Measurements from ENCODE around the gene LYSMD1.

Gene LYSMD1

DNA sequence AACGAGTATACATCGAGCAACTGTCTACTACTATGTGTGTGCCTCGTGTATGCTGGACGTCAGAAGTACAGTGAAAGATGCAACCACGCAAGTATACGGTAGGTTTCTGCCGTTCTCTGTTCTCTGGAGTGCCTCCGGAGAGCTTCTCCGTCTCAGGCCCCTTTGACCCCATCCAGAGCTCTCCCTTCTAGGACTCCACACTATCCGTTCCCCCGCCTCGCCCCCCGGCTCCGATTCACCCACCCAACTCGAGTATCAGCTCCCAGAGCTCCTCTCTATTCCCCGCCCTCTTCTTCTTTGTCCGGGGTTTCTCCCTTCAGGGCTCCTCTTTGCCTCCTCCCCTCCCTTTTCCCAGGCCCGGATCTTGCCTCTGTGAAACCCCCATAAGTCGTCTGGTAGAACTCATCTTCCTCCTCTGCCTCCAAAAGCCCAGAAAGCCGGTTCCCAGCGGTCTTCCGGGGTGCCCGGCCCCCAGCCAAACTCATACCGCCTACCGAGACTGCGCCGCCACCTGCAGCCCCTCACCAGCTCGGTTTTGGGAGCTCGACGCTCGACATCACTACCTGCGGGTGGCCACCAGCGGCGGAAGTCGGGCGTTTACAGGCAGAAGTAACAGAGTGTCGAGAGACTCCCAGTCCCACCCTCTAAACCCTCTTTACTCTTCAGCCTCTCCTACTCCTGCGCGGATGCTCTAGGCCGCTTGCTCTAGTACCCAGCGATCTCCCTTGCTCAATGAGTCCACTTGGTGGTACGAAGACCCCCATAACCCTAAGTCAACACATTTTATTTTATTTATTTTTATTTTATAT lies 24.1 kb upstream of the LYSMD1 start, which contains the start of gene VPS72:
TSS of gene VPS72 (minus strand) at position 561 of the 809 bp plus-strand sequence. CDS start at position 485, 76 bp downstream.
- Histone ChIP-seq H3K9me3 (ENCODE audit: control insufficient read depth, insufficient read depth, low read depth, low read length) (no peaks in the 10 kb centered on the region), H3K27ac (ENCODE audit: extremely low read depth, low read depth, low read length) (peak within 1 kb of the TSS; percentile 64), H3K36me3 (ENCODE audit: control insufficient read depth in 2 of 2, insufficient read depth in 1 of 2, low read length in 2 of 2) (peaks cover 8 to 21% of the 10 kb centered on the region in 2 experiments), H3K4me1 (ENCODE audit: control insufficient read depth, insufficient read depth, low read length) (no peaks in the 10 kb centered on the region), H3K4me3 (ENCODE audit: low read depth, low read length) (peak within 1 kb of the TSS; percentile 79)
- CTCF ChIA-PET: interaction anchor here (0.7 to 2.1 kb wide), 6 partner anchors 9 to 151 kb away, joined by 3 to 7 read pairs (median 4); no protein-coding TSS in a partner anchor
- POLR2A ChIA-PET: interaction anchor here (0.5 to 2.9 kb wide), 28 partner anchors 9 to 321 kb away, joined by 3 to 23 read pairs (median 4); partner anchors contain the start of genes CGN, LYSMD1, PI4KB and PIP5K1A
- TF ChIP-seq ZNF266 (tag by site-specific recombination; IDR thresholded peaks at IDR 0.05; ENCODE audit: low read depth): no peak
- peak; percentile 92; the same call in 1 of the 2 replicates for TF ChIP-seq KLF7 (tag by site-specific recombination; IDR thresholded peaks at IDR 0.05; ENCODE audit: borderline replicate concordance)
- peak; percentile 40; the same call in 1 of the 2 replicates for TF ChIP-seq ZNF341 (tag by site-specific recombination; IDR thresholded peaks at IDR 0.05; ENCODE audit: low read depth)
- peak; percentile 98 for TF ChIP-seq ZNF423 (tag by site-specific recombination; IDR thresholded peaks at IDR 0.05)
- TF ChIP-seq, protein P1, sequence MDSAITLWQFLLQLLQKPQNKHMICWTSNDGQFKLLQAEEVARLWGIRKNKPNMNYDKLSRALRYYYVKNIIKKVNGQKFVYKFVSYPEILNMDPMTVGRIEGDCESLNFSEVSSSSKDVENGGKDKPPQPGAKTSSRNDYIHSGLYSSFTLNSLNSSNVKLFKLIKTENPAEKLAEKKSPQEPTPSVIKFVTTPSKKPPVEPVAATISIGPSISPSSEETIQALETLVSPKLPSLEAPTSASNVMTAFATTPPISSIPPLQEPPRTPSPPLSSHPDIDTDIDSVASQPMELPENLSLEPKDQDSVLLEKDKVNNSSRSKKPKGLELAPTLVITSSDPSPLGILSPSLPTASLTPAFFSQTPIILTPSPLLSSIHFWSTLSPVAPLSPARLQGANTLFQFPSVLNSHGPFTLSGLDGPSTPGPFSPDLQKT (IDR thresholded peaks at IDR 0.05; ENCODE audit: borderline replicate concordance, low read depth, low read length): peak; percentile 95
- no peak for TF ChIP-seq TSHZ1 (tag by site-specific recombination; IDR thresholded peaks at IDR 0.05; ENCODE audit: borderline replicate concordance)
- peak; percentile 82 for TF ChIP-seq SP7 (tag by site-specific recombination; IDR thresholded peaks at IDR 0.05)
- TF ChIP-seq ZNF558 (tag by site-specific recombination; IDR thresholded peaks at IDR 0.05): peak; percentile 54; the same call in 1 of the 2 replicates
- TF ChIP-seq OVOL3 (tag by site-specific recombination; IDR thresholded peaks at IDR 0.05): 0 out of 2 replicates have a peak, but pooled peaks have one; percentile 42
- no peak for TF ChIP-seq GLI4 (tag by site-specific recombination; IDR thresholded peaks at IDR 0.05)
- TF ChIP-seq, protein P2, sequence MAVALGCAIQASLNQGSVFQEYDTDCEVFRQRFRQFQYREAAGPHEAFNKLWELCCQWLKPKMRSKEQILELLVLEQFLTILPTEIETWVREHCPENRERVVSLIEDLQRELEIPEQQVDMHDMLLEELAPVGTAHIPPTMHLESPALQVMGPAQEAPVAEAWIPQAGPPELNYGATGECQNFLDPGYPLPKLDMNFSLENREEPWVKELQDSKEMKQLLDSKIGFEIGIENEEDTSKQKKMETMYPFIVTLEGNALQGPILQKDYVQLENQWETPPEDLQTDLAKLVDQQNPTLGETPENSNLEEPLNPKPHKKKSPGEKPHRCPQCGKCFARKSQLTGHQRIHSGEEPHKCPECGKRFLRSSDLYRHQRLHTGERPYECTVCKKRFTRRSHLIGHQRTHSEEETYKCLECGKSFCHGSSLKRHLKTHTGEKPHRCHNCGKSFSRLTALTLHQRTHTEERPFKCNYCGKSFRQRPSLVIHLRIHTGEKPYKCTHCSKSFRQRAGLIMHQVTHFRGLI (tag by site-specific recombination; IDR thresholded peaks at IDR 0.05): peak; percentile 51; the same call in 1 of the 2 replicates
- TF ChIP-seq ZNF670 (tag by site-specific recombination; IDR thresholded peaks at IDR 0.05; ENCODE audit: low read depth): no peak
- peak; percentile 92 for TF ChIP-seq ZNF660 (tag by site-specific recombination; IDR thresholded peaks at IDR 0.05)
- 0 out of 2 replicates have a peak, but pooled peaks have one; percentile 54 for TF ChIP-seq REPIN1 (tag by site-specific recombination; IDR thresholded peaks at IDR 0.05; ENCODE audit: low read depth)
- no peak for TF ChIP-seq ZBTB1 (tag by site-specific recombination; IDR thresholded peaks at IDR 0.05)
- peak; percentile 84 for TF ChIP-seq SP3 (tag by site-specific recombination; IDR thresholded peaks at IDR 0.05)
- 0 out of 2 replicates have a peak, but pooled peaks have one; percentile 48 for TF ChIP-seq ZFP69B (tag by site-specific recombination; IDR thresholded peaks at IDR 0.05)
- no peak for TF ChIP-seq BCL11B (tag by site-specific recombination; IDR thresholded peaks at IDR 0.05; ENCODE audit: low read depth)
- TF ChIP-seq, protein P3, sequence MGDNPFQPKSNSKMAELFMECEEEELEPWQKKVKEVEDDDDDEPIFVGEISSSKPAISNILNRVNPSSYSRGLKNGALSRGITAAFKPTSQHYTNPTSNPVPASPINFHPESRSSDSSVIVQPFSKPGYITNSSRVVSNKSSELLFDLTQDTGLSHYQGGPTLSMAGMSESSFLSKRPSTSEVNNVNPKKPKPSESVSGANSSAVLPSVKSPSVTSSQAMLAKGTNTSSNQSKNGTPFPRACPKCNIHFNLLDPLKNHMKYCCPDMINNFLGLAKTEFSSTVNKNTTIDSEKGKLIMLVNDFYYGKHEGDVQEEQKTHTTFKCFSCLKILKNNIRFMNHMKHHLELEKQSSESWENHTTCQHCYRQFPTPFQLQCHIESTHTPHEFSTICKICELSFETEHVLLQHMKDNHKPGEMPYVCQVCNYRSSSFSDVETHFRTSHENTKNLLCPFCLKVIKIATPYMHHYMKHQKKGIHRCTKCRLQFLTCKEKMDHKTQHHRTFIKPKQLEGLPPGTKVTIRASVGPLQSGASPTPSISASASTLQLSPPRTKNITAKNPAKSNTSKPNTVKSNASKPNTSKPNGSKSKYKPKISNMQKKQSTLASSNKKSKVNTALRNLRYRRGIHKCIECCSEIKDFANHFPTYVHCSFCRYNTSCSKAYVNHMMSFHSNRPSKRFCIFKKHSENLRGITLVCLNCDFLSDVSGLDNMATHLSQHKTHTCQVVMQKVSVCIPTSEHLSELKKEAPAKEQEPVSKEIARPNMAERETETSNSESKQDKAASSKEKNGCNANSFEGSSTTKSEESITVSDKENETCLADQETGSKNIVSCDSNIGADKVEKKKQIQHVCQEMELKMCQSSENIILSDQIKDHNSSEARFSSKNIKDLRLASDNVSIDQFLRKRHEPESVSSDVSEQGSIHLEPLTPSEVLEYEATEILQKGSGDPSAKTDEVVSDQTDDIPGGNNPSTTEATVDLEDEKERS (tag by site-specific recombination; IDR thresholded peaks at IDR 0.05): no peak
- TF ChIP-seq ZNF391 (tag by site-specific recombination; IDR thresholded peaks at IDR 0.05; ENCODE audit: borderline replicate concordance, low read depth): peak; percentile 91; the same call in 1 of the 2 replicates
- TF ChIP-seq ZNF549 (tag by site-specific recombination; IDR thresholded peaks at IDR 0.05): no peak
- TF ChIP-seq ZNF600 (tag by site-specific recombination; IDR thresholded peaks at IDR 0.05): peak; percentile 59; the same call in 1 of the 2 replicates
